ENCODE measurements around the gene NEK4.
A peak's percentile ranks its signal among the peaks of the same experiment; 100 is the strongest.
"Not testable (repeated sequence)": the region's sequence is repeated elsewhere in the genome, so short reads cannot be mapped to it uniquely, and the experiment has no call there.

Gene NEK4

GRCh38 chr3:52739730-52740129 is 31.0 kb downstream of the NEK4 start:
- H3K4me3 ChIP-seq (replicated peaks; ENCODE audit: low read depth, low read length), result no peak overlapping the region
- no peak for TF ChIP-seq CTCF (IDR thresholded peaks at IDR 0.05; ENCODE audit: low read length, missing control alignments)
- DNase-seq (ENCODE audit: low read depth), result no peak

GRCh38 chr3:52733256-52733891 is 37.4 kb downstream of the NEK4 start:
- H3K4me3 ChIP-seq (replicated peaks; ENCODE audit: low read depth, low read length), result no peak overlapping the region
- DNase-seq (ENCODE audit: low read depth), result no peak
- TF ChIP-seq CTCF (IDR thresholded peaks at IDR 0.05; ENCODE audit: low read length, missing control alignments), result no peak

GRCh38 chr3:52731590-52731989 is 39.1 kb downstream of the NEK4 start:
- DNase-seq (ENCODE audit: low read depth), result no peak
- no peak for TF ChIP-seq CTCF (IDR thresholded peaks at IDR 0.05; ENCODE audit: low read length, missing control alignments)
- H3K4me3 ChIP-seq (replicated peaks; ENCODE audit: low read depth, low read length), result no peak overlapping the region

- no peak for TF ChIP-seq CTCF (IDR thresholded peaks at IDR 0.05; ENCODE audit: low read length, missing control alignments)
- H3K4me3 ChIP-seq (replicated peaks; ENCODE audit: low read depth, low read length), result no peak overlapping the region
- peak; percentile 57 for DNase-seq (ENCODE audit: low read depth)
These were observed 40.1 kb downstream of the NEK4 start for GRCh38 chr3:52730681-52731080.

- not testable (repeated sequence) for DNase-seq (ENCODE audit: low read depth); H3K4me3 ChIP-seq (replicated peaks; ENCODE audit: low read depth, low read length)
These were observed 42.0 kb downstream of the NEK4 start for GRCh38 chr3:52728753-52729152.

GRCh38 chr3:52724511-52724910 is 46.2 kb downstream of the NEK4 start:
- H3K4me3 ChIP-seq (replicated peaks; ENCODE audit: low read depth, low read length), result no peak overlapping the region
- no peak for DNase-seq (ENCODE audit: low read depth)
- no peak for TF ChIP-seq CTCF (IDR thresholded peaks at IDR 0.05; ENCODE audit: low read length, missing control alignments)

GRCh38 chr3:52723935-52724334 is 46.8 kb downstream of the NEK4 start:
- DNase-seq (ENCODE audit: low read depth), result no peak

More at GRCh38 chr3:52723935-52724334, 46.8 kb downstream of the NEK4 start:
- no peak overlapping the region for H3K4me3 ChIP-seq (replicated peaks; ENCODE audit: low read depth, low read length)
- no peak for TF ChIP-seq CTCF (IDR thresholded peaks at IDR 0.05; ENCODE audit: low read length, missing control alignments)
